Raji (cell line): Measurements from ENCODE around the gene TFCP2.

Source experiments
- POLR2A ChIP-seq: IDR thresholded peaks from 2 replicates; pipeline ENCODE4 v1.6.1; 2011; ENCODE audit warnings: low read depth, low read length, control low read depth; ENCODE audit not compliant: insufficient read depth

TFCP2 gene

DNA sequence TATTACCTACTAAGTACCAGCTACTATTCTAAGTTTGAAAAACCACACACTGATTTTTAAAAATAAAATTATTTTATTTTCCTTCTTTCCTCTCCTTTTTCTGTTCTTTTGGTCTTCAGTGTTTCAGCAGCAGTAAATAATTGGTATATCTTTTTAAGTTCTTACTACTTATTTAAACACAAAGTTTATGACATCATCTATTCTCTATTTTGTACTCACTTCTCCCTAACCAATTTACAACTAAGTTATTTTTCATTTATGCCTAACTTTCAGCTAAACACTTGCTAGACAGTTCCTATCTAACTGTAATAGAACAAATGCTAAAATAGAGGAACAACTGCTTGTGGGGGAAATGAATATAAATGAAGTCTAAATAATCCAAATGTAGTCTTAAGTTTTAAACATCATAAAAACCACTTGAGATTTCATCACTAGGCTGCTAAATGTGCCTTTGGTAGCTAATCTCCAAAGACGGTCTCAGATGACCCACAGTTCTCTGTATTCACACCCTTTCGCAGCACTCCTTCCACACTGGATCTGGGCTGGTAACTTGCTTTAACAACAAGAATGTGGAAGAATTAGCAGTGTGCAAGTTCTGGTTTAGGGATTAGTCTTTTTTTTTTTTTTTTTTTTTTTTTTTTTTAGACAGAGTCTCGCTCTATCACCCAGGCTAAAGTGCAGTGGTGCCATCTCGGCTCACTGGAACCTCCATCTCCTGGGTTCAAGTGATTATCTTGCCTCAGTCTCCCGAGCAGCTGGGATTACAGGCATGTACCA, 41.0 kb downstream of the TFCP2 start:
- TF ChIP-seq POLR2A, result no peak

DNA sequence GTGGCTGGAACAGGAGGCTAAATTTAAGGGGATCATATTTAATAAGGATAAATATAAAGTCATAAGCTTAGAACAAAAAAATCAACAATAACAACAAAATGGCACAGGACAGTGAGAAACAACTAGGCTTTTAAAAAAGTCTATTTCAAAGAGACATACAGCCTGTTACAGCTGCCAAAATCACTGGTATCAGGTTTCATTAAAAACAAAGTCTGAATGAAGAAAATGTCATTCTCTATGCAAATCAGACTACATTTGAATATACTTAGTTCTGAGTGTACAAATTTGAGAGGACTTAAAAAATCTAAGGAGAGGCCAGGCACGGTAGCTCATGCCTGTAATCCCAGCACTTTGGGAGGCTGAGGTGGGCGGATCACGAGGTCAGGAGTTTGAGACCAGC, 44.0 kb downstream of the TFCP2 start:
- no peak for TF ChIP-seq POLR2A

DNA sequence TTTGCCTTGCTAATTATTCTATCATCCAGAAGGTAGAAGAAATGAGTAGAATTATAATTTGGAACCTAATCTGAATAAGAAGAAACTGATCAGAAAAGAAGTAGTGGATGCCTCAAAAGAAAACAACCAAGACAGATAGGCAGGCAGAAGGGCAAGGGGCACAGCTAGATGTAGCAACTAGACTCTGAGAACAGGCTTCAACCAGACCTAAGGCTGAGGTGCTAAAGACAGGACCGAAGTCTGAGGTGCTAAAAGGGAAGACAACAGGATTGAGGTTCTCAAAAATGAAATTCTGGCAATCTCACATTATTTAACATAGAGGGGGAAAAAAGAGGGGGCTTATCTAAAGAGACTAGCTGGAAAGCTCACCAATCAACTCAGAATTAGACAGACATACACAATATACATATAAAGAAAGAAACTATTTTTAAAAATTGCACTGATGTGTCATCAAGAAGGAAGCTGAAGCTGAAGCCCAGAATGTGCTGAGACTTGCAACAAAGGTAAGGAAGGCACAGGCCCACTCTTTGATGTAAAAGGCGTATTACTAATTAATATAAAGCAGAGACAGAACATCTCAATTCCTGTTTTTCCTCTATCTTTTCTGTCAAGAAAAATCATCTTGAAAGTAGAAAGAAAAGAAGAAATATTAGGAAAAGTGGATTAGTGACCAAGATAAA, 45.7 kb downstream of the TFCP2 start:
- no peak for TF ChIP-seq POLR2A

DNA sequence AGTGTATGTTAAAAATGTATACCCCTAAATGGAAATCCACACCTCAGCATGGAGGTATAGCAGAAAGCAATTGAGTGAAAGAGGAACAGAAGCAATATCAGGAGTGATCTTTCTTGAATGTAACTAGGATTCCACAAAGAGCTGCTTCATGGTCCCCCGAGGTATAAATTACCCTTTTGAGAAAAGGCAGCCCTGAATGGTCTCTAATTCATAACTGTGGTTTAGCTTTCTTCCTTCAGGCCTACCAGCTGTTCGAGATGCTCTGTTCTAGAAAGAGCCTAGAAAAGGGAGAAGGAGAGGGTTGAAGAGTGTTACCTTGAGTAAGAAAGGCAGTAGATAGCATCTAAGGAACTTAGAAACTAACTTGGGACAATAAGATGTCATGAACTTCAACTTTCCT, 46.6 kb downstream of the TFCP2 start:
- no peak for TF ChIP-seq POLR2A

DNA sequence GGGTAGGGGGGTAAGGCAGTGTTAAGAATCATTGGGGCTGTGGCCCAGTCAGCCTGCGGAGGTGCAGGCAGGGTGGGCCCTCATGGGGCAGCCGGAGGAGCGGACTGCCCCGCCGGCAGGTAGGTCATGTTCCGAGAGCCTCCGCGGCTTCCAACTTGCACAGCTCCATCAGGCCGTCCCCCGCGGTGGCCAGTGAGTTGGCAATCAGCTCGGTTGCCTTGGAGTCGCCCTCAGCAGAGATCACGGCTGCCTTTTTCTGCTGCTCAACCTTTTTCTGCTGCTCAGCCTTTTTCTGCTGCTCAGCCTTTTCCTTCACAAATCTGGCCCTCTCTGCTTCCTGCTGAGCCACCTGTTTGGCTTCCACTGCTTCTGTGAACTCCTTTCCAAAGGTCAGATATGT, 48.4 kb downstream of the TFCP2 start:
- TF ChIP-seq POLR2A, result no peak

DNA sequence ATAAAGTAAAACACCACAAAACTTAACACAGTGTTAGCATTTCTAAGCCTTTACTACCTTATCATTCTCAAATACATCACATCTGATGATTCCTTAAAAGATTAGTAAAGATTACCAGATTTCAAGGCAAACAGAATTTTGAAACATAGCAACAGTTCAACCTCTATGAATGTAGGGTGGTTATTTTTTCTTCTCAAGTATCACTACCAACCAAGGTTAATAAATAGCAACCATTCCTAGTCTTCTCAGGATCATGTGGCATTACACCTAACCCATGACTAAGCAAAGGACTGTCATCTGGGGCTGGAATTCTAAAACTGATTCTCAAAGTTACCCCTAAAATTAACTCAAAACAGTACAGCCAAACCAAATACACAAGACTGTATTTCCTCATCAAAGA, 50.1 kb downstream of the TFCP2 start:
- TF ChIP-seq POLR2A, result no peak

DNA sequence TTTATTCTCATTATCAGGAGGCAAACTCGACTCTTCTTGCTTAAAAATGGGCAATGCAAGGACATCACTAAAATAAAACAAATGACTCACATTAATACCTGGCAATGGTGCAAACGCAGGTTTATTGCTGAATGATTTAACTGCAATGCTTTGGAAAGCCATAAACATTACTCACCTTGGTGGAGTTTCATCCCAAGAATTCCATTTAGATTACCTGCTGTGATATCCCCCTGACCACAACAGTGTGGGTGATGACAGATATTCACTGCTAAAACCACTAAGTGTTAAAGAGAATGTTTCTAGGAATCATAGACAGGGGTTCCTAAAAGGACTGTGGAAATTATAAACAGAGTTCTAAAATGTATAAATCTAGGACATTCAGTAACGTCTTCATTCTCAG, 54.2 kb downstream of the TFCP2 start:
- no peak for TF ChIP-seq POLR2A

DNA sequence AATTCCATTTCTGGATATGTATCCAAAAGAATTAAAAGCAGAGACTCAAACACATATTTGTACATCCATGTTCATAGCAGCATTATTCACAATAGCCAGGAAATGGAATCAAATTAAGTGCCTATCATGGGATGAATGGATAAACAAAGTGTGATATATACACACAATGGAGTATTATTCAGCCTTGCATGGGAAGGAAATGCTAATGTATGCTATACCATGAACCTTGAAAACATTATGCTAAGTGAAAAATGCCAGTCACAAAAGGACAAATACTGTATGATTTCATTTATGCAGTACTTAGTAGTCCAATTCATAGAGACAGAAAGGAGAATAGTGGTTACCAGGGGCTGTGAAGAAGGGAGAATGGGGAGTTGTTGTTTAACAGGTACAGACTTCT, 57.4 kb downstream of the TFCP2 start:
- TF ChIP-seq POLR2A, result no peak

DNA sequence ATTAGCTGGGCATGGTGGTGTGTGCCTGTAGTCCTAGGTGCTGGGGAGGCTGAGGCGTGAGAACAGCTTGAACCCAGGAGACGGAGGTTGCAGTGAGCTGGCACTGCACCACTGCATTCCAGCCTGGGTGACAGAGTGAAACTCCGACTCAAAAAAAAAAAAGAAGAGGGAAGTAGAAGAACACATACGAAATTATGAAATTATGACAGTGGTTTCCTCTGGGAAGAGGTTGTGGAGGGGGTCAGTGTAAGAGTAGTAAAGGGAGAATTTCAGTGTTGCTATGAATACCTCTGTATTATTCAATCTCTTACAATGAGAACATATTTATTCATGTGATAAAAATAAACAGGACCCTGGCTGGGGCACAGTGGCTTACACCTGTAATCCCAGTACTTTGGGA, 64.8 kb downstream of the TFCP2 start:
- TF ChIP-seq POLR2A, result no peak

DNA sequence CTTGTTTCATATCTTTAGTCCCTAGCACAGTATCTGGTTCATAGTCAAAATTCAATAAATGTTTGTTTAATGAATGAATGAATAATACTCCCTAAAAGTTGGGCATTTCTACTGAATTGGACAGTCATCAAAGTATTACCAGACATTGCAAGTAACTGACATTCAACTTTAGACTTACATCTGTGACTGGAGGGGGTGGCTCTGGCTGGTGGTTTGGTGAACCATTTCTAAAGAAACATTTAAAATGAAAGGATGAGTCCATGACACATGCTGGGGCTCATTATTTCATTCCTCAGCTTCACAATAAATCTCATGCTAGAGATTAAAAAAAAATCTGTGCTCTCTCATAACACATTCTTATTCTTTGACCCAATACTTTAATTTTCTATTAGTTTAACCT, 69.0 kb downstream of the TFCP2 start:
- TF ChIP-seq POLR2A, result no peak

DNA sequence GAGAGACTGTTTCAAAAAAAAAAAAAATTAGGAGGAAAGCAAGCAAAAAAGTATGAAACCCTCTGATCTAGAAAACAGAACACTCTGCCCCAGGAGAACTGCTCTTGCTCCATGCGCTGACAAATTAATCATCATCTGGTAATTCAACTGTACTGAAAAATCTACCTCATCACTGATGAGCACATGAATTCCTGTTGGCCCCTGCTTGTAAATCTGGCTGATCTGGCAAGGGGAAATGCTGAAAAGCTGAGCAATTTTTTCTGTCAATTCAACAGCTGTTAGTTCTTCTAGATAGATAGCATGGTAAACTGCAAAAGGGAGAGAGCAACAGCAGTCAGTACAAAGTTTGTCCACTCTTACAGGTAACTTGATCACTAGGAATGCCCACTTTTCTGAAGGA, 74.3 kb downstream of the TFCP2 start:
- no peak for TF ChIP-seq POLR2A

DNA sequence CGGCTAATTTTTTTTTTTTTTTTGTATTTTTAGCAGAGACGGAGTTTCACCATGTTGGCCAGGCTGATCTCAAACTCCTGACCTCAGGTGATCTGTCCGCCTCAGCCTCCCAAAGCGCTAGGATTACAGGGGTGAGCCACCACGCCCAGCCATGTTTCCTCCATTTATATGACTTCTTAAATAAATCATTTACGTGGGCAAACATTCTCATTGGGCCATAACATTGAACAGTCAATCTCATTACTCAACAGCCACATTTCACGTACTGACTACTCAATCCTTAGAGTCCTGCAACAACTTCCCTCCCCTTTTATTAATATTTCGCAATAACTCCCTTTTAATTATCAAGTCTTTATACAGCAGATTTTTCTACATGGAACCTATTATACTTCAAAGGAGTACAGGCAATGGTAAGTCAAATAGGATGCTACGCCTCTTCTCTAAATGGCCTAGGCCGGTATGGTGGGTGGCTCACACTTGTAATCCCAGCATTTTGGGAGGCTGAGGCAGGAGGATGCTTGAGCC, 82.2 kb downstream of the TFCP2 start:
- TF ChIP-seq POLR2A, result no peak

DNA sequence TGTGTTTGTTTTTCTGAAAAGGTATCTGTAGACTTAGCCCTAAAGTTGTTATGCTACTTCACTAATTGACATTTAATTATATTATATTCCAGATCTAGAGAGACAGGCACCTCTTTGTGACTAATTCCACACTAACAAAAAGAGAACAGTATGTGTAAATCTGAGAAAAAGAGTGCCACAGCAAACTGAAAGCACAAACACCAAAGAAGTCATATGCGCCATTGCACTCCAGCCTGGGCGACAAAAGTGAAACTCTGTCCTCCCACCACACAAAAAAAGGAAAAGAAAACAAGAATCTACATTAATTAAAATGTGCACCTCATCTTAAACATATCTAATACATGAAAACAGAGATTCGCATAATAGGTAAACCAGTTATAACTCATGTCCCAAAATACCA, 85.1 kb downstream of the TFCP2 start:
- TF ChIP-seq POLR2A, result no peak

DNA sequence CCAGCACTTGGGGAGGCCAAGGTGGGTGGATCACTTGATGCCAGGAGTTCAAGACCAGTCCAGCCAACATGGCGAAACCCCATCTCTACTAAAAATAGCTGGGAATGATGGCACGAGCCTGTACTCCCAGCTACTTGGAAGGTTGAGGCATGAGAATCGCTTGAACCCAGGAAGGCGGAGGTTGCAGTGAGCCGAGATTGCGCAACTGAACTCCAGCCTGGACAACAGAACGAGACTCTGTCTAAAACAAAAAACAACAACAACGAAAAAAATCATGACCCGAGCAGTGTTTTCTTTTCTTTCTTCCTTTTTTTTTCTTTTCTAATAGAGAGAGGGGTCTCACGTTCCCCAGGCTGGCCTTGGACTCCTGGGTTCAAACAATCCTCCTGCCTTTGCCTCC, 86.0 kb downstream of the TFCP2 start:
- TF ChIP-seq POLR2A, result no peak

DNA sequence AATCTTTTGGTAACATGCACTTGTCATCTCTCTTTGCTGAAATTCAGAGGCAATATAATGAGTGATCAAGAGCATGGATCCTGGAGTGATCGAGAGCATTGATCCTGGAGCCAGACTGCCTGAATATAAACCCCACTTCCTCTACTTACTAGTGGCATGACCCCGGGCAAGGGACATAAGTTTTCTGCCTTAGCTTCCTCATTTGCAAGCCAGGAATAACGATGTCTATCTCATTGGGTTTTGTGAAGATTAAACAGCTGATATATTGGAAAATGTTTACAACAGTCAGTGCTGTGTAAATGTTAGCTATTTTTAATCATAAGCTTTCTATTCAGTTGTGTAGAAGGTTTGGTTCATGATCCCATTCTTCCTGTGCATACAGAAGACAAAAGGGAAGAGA, 87.2 kb downstream of the TFCP2 start:
- no peak for TF ChIP-seq POLR2A

DNA sequence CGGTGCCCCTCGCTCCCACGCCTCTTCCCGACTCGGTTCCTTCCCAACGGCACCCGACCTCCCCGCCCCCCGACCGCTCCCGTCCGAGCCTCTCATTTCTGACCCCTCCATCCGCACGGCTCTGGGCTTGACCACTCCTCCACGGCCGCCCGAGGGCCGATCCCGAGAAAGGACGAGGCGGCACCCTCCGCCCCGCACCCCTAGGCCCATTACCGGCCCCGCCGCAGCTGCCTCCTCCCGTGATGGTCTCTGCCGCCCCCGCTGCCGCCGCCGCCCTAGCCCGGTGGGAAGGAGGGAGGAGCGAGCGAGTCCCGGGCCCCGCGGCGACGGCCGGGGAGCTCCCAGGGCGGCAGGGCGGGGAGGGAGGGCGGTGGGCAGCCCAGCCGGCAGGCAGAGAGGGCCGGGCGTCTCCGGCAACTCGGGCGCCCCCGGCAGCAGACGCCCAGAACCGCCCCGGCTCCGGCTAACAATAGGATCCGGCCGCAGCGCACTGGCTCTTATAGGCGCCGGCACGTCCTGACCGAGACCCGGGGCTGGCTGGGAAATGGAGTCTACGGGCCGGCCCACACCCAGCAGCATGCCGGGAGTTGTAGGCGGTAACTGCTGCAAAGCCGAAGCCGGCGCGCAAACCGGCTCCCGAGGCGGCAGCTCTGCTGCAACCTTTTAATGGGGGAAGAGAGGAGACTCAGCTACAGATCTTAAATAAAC, 89.7 kb downstream of the TFCP2 start, which contains the start of gene CSRNP2:
TSS of gene CSRNP2 (minus strand) at position 471 of the 708 bp plus-strand sequence. CDS start 7,035 bp downstream, outside the sequence.
- TF ChIP-seq POLR2A, result peak; percentile 97

DNA sequence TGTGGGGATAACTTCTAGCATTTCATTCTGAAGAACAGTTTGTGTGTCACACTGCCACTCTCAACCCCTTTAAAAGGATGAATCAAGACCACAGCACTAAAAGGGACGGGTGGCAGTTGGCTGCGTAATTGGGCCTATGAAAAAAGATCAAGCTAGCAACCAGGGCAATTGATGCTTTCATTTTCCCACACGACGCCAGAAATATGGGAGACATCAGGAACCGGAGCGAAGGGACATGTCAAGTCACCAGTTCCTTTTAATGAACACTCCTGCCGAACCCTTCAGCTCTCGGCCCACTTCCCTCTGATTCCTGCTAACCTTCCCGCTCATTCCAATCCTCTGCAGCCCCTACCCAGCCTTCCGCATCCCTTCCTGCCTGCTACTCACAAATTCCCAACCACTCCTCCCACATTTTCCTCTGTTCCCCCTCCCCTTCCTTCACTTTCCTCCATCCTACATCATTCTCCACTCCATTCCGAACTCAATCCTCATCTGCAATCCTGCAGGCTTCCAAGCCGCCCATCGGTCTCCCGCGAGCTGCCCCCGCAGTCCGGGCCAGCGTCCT, 90.3 kb downstream of the TFCP2 start:
- TF ChIP-seq POLR2A, result no peak
